HG02884 (cell line): ENCODE results near the gene NUP62.

ENCODE experiments used
- ATAC-seq: cut with Tn5 transposase; IDR thresholded peaks from one replicate; pipeline ENCODE4 v1.9.1; 2021; ENCODE audit warnings: mild to moderate bottlenecking, moderate library complexity; ENCODE audit not compliant: unreplicated experiment

NUP62 gene

DNA sequence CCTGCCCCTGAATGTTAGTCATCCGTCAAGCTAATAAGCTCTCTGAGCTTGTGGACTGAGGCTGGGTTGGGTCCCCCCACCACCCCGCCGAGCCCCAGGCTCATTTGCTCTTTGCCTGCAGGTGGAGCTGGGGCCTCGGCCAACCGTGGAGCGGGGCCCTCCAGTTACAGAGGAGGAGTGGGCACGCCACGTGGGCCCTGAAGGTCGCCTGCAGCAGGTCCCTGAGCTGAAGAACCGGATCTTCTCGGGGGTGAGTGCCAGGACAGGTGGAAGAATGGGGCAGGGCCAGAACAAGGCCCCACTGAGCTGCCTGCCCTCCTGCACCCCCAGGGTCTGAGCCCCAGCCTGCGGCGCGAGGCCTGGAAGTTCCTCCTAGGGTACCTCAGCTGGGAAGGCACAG lies 46.7 kb downstream of the NUP62 start:
- no peak for ATAC-seq

DNA sequence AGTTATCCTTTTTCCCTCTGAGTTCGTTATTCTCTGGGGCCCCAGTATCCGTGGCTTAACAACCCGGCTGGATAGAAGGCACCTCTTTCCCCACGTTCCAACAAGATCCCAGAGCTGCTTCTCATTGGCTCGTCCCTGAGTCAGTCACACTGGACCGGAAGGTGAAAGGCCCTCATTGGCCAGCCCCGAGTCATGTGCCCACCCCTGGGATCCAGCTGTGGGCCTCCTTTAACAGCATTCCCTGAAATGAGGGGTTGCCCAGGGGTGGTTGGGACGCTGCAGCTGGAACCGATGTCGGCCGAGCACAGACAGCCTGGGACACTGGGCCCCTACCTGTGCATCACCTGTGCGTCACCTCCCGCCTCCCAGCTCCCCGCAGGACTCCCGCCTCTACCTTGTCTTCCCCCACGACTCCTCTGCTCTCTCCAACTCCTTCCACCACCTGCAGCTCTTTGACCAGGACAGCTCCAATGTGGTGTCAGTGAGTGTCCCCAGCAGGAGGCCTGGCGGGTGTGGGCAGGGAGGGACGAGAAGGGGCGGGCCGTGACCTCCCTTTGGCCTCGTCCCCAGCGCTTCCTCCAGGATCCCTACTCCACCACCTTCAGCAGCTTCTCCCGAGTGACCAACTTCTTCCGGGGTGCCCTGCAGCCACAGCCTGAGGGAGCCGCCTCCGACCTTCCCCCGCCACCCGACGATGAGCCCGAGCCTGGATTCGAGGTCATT lies 47.5 kb downstream of the NUP62 start:
- ATAC-seq: no peak

DNA sequence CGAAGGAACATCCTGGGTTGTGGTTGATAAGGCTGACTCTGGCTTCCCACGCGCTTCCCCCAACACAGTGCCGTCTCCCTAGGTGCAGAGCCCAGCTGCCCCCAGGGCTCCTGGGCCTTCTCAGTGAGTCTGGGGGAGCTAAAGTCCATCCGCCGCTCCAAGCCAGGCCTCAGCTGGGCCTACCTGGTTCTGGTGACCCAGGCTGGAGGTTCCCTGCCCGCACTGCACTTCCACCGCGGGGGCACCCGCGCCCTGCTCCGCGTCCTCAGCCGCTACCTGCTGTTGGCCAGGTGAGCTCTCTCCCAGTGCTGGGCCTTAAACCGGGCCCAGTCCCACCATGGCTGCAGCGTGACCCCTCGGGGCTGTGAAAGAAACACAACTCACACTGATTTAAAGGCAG lies 48.1 kb downstream of the NUP62 start:
- ATAC-seq: no peak

DNA sequence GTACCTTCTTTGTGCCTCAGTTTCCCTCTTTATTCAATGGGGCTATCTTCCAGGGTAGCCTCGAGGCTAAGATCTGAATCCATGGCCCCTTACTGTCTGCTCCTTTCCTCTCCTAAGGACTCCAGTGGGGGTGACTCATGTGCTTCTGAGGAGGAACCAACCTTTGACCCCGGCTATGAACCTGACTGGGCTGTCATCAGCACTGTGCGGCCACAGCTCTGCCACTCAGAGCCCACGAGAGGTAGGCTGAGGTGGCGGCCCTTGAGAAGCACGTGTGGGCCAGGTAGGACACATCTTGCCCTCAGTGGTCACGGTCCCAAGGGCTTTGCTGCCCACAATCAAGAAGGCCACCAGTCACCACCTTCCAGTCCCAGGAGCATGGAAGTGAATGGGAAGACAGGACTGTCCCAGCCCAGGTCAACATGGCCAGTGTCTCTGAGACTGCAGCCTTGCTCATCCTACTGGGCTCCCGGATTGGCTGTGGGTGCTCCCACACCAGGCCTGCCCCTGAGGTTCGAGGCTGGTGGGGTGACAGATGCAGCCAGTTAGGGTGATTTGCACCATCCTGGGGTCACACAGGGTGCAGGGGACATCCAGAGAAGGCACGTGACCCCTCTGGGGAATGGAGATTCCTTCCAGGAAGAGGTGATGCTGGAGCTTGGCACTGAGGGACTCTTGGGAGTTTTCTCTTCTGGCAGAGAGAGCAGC lies 49.0 kb downstream of the NUP62 start:
- ATAC-seq: no peak

DNA sequence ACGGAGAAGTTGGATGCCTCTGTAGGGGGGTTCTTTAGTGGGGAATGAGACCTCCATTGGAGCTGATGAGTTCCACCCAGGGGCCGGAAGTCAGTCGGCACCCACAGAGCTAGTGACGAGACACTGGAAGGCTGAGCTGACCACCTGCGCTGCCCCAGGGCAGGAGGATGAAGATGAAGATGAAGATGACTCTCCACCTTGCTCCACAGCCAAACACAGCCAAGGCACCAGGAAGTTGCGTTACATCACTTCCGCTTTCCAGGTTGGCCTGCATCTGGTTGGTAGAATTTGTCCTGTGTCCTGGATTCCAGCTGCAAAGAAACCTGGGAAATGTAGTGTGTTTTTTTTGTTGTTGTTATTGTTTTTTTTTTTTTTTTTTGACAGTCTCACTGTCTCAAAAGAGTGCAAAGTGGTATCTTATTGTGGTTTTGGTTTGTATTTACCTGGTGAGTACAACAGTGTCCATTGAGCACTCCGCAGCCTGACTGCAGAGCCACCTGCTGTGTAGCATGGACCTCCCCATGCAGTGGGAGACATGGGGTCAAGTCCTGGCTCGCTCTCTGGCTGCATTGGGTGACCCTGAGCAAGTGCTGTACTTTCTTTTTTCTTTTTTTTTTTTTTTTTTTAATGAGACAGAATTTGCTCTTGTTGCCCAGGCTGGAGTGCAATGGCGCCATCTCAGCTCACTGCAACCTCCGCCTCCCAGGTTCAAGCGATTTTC lies 49.9 kb downstream of the NUP62 start:
- no peak for ATAC-seq

DNA sequence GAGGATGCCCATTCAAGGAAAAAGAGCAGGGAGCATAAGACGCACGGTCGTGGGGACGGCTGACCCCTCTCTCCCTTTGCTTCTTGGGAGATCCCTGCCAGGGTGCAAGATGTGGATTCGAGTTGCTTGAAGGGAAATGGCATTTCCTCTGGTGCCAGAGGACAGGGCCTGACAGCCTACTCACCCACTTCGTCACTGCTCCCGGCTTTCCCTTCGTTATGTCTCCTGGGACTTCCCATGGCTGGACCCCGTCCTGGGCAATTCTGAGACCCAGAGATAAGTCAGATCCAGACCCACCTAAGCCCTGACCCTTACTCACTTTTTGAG lies 50.6 kb downstream of the NUP62 start:
- ATAC-seq: no peak

DNA sequence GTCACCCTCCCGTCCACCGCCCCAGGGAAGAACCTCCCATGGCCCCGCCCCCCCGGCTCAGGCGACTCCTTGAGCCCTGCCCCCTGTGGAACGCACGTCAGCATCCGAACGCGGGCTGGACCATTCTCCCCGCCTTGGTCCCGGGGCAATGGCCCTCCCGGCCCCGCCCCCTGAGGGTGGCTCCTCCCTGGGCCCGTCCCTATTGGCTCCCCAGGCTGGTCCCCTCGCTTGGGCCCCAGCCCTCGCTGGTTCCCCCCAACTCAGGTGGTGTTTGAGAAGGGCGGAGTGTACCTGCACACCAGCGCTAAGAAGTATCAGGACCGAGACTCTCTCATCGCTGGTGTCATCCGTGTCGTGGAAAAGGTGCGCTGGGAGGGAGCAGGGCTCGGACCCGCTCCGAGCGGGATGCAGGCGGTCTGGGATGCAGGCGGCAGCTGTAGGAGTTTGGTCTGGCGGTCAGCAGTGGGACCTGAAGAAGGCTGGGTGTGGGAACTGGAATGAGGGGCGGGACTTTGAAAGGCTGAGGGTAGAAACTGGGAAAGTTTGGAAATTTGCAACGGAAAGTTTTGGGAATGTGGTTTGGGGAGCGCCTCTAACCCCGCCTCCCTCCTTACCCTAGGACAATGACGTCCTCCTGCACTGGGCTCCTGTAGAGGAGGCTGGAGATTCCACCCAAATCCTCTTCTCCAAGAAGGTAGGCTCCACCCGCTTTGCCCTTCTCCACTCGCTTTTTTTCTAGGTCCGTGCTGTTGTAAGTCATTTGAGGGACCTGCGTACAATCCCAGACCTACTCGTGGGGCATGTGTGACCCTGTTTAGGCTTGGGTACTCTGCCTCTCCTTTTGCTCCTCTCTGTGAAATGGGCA lies 51.2 kb downstream of the NUP62 start:
- peak; percentile 35 for ATAC-seq

DNA sequence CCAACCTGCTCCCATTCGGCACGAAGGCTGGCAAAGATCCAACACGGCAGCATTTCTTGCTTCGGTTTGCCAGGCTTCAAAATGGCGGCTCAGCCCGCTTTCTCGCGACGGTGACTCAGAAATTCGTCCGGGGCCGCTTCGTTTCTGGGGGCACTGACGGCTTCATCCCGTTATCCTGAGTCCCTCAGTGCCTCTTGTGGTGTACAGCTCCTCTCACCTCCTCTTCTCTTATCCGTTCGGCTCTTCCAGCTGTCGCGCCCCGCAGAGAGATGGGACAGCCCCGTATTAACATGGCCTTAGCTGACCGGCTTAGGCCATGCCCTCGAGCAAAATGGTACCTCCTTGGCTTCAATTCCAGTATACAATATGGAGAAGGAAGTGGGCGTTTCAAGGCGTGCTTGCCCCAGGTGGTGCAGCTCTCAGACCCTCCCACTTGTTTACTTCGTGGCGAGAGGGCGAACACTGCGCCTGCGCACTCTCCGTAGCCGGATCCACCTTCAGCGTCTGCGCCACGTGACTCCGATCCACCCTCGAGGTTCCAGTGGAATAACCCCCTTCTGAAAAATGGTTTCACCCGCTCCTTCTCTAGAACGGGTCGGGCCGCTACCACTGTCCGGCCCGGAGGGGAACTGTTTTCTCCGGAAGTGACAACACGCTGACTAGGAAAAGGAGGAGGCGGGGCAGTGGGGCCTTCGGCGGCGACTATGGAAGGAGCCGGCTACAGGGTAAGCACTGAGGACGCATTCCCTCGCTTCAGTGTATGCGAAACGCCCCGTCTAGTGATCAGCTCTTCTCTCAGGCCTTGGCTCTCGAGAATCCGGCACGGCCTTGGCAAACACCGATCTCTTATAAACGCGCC lies 52.1 kb downstream of the NUP62 start, which contains the start of the genes AKT1S1 and TBC1D17:
Gene AKT1S1 (minus strand): TSS at position 336 of the 859 bp plus-strand sequence. CDS start 4,060 bp downstream, outside the sequence.
Gene TBC1D17 (plus strand): TSS at position 683 of the 859 bp plus-strand sequence. CDS start 22 bp downstream, at position 705.
- peak; percentile 58 for ATAC-seq

DNA sequence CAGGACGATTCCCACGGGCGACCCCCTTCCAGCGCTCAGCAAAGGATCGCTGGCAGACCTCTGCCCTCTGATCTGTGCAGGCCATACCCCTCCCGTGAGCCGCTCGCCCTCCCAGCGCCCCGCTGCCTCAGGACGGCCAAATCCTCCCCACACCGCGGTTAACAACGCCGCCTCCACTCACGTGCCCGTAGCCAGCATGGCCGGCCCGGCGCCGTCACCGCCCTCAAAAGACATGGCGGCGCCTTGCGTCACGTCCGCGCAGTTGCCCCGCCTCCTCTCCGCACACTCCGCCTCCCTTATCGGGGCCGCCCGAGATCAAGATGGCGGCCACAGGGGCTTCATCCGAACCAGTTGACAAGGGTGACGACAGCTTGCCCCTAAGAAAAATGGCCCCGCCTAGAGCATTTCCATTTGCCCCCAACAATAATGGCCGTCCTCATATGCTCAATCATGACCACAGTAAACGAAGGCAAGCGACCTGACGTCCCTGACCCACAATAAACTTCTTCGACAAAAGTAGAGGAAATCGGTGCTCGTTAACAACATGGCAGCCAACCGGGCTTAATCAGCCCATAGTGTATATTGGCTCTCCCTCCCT lies 52.8 kb downstream of the NUP62 start:
- ATAC-seq: peak; percentile 41

DNA sequence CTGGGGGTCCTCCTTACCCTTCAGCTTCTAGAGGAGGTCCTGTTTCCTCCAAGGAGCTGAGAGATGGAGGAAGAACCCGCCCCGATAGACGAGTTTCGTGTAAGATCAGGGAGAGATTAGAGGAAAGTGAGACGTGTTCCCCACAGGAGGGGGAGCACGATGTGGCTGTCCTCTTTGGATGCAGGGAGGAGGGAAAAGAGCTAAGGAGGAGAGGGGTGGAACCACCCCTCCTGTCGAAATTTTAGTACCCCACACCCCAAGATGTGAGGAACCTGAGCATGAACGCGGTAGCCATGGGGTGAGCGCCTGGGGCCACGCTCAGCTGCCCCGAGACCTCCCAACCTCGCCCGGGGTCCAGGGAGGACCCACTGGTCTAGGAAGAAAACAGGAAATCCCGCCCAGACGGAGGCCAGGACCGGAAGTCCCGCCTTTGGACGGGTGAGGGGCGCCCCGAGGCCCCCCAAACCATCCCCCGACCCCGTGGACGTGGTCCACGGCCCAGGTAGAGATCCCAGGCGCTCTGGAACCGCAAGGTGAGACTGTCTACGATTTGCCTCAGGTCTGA lies 53.4 kb downstream of the NUP62 start:
- ATAC-seq: no peak

DNA sequence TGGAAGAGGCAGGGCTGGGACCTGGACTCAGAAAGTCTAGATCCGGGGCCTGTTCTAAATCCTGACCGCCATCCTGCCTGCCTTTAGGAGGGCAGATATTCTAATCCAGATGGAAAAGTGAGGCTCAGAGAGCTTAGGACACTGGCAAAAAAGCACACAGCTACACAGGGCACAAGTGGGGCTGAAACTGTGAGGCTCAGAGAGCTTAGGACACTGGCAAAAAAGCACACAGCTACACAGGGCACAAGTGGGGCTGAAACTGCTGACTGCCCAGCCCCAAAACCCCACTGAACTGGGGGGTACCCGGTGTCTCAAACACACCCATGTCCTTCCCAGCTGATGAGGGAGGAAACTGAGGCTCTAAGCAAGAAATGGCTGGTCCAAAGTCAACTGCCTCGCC lies 54.1 kb downstream of the NUP62 start:
- ATAC-seq: no peak

DNA sequence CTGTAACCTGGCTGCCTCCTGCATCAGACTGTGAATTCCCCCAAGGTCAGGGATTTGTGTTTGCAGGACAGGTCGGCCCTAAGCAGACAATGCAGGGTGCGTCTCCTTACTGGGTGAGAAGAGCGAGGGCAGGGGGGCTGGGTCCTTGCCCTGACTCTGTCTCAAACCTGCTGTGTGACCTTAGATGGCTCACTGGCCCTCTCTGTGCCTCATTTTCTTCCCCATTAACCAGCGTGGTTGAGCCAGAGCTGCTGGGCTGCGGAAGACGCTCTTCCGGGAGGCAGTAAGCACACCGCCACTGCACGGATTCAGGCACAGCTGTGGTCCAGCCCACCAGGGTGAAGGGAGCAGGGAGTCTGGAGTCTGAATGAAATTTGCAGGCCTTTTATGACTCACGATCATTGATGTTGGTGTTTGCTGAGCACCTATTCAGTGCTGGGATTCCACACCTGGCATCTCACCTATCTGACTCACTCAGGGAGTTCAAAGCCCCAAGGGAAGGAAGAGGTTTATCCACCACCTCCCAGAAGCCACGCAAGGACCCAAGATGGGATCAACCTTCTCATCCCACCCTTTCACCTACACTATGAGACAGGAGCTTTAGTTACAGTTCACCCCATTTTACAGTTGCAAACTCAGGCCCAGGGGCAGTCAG lies 54.7 kb downstream of the NUP62 start:
- ATAC-seq: no peak

DNA sequence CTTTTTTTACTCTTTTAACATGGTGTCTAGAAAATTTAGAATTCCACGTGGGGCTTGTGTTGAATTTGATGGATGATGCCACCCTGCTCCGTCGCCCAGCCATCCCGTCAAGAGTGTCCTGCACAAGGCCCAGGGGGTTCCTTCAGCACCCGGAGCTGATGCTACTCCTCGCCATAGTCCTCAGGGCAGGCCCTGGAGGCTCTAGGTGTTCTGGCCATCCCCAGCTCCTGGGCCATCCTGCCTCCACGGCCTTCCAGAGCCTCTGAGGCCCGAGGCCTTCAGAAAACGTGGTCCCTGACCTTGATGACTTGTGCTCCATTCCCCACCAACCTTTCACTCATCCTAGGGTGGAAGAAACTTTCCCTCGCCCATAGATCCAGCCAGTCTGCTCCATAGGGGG lies 55.5 kb downstream of the NUP62 start:
- ATAC-seq: no peak

DNA sequence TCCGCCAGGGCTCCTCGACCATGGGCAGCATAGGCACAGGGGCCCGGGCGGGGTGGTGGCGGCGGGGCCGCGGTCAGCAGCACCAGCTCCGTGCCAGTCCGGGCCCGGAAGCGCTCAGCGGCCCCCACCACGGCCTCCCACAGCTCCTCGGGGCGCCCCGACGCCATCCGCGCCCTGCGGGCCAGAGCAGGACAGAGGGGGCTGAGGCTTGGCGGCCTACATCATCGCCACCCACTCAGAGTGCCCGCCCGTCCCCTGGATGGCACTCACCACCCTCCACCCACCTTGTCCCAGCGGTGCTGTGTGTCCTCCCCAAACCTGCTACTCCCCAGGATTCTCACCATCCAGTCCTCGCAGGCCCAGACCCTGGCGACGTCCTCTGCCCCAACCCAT lies 56.2 kb downstream of the NUP62 start:
- ATAC-seq: no peak

DNA sequence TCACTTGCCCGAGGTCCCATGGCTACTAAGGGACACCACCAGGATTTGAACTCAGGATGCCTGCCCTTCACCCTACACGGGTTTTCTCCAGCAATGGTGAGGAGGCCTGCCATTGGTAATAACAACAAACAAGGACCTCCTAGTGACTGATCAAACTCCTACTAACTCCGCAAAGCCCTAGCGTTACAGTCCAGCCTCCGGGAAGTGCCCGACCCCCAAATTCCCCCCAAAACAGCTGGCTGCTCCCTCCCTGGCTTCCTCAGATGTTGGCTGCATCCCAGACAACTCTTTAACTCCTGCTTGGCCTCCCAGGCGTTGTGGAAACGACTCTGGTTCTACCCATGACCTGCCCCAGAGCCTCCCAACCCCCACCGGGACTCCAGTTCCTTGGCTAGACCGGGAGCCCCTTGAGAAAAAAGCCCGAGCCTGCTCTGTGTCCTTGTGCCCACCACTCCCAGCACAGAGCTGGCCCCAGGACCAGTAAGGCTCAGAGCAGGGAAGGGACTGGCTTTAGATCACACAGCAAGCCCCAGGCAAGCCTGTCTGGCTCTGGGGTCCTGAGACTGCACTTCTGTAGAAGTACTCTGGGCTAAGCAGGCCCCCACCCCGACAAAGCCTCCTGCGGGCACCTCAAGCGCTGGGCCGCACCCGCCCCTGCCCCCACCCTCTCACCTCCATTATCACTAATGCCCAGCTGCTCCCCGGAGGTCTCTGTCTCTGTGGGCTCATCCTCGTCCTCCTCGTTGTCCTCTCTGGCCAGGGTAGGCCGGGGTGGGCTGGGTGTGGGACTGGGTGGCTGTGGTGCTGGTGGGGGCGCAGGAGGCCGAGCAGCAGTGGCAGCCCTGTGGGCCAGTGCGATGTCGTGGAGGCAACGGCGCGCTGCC lies 56.8 kb downstream of the NUP62 start:
- no peak for ATAC-seq

DNA sequence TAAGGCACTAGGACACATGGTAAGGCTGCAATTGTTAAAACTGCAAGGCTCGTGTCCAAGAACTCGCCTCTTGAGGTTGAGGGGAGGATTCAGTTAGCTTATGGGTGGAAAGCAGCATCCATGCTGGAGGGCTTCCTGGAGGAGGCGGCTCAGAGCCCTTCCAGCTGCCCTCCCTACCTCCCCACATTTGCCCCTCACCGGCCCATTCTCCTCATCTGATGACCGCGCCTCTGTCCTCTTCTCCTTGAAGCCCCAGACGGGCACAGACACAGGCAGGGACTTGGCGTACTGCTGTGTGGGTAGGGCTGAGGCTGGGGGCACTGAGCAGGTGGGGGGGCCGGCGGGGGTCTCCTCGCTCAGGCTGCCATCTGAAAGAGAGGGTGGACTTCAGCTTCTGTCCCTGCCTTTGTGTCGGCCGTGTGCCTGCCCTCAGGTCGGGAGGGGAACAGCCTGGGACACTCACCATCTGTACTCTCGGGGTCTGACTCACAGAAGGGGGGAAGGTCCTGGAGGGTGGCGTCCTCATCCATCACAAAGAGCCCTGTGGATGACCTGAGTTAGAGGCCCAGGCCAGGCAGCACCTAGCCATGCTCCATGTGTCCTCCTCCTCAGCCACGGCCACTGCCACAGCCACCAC lies 57.8 kb downstream of the NUP62 start:
- ATAC-seq: no peak

DNA sequence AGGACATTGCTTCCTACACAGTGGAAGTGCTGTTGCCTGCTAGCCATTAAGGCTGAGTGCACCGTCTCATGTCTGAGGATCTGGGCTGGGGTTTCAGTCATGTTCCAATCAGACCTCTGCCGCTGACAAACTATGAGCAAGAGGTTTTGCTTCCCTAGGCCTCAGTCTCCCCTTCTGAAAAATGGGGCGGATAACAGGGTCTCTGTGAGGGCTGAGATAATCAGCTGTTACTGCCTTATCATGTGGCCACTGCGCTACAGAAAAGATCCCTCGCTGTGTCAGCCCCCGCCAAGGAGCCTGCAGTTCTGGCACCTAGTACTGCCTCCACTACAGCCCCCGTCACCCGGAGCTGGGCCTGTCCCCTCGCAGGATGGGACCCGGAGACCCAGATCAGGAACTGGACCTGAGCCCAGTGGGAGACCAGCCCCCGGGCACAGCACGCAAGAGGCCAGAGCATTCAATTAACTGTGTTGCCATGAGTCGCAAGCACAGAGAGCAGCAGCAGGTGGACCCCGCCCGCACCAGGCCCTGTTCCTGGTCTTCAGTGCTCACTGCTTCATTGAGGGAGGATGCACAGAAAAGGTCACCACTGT lies 58.9 kb downstream of the NUP62 start:
- ATAC-seq: no peak
